Astrocyte (in vitro differentiated cells and primary cell): Measurements from ENCODE around the gene MRTFB. TPM values are rescaled to one million over a fixed set of nuclear protein-coding genes. Genes with fewer than 3 reads are reported as not detected.

Experiments
- DNase-seq: peaks from one replicate; pipeline ENCODE4 v3.0.0-alpha.2; 2010; ENCODE audit warnings: low read depth
- FAIRE-seq: peaks from 2 replicates; lab custom pipeline; 2011; peaks lifted over from hg19 to GRCh38; lab: Jason Lieb, UNC
- H2AFZ ChIP-seq: 2 replicates; pipeline ENCODE4 v1.6.0; 2012; ENCODE audit warnings: low read depth, low read length, inconsistent platforms
- H3K27ac ChIP-seq: 2 replicates; pipeline ENCODE4 v1.5.1; 2011; ENCODE audit warnings: low read depth, low read length, inconsistent platforms
- H3K27me3 ChIP-seq: 2 replicates; pipeline ENCODE4 v1.6.0; 2011; ENCODE audit warnings: low read length, inconsistent platforms; ENCODE audit not compliant: insufficient read depth
- H3K36me3 ChIP-seq: 2 replicates; pipeline ENCODE4 v1.5.1; 2011; ENCODE audit warnings: low read length, inconsistent platforms; ENCODE audit not compliant: insufficient read depth
- H3K4me1 ChIP-seq: 2 replicates; pipeline ENCODE4 v1.5.1; 2011; ENCODE audit warnings: low read length, inconsistent platforms; ENCODE audit not compliant: insufficient read depth
- H3K4me2 ChIP-seq: 2 replicates; pipeline ENCODE4 v1.6.0; 2012; ENCODE audit warnings: low read length, inconsistent platforms
- H3K4me3 ChIP-seq: 2 replicates; pipeline ENCODE4 v1.5.1; 2011; ENCODE audit warnings: low read depth, mild to moderate bottlenecking, low read length, inconsistent platforms; ENCODE audit not compliant: insufficient read depth
- H3K79me2 ChIP-seq: 2 replicates; pipeline ENCODE4 v1.6.0; 2012; ENCODE audit warnings: mild to moderate bottlenecking, low read length, inconsistent platforms; ENCODE audit not compliant: insufficient read depth
- H3K9ac ChIP-seq: 2 replicates; pipeline ENCODE4 v1.6.0; 2012; ENCODE audit warnings: mild to moderate bottlenecking, low read length, inconsistent platforms
- H3K9me3 ChIP-seq: 2 replicates; pipeline ENCODE4 v1.5.1; 2012; ENCODE audit warnings: low read depth, mild to moderate bottlenecking, low read length, inconsistent platforms; ENCODE audit not compliant: insufficient read depth
- H4K20me1 ChIP-seq: 2 replicates; pipeline ENCODE4 v1.6.0; 2012; ENCODE audit warnings: low read length, inconsistent platforms; ENCODE audit not compliant: insufficient read depth
- H3K27ac Mint-ChIP-seq: one replicate; pipeline ENCODE4 v1.8.0; 2021; ENCODE audit warnings: mild to moderate bottlenecking, mixed read lengths; ENCODE audit not compliant: unreplicated experiment
- H3K27me3 Mint-ChIP-seq: one replicate; pipeline ENCODE4 v1.8.0; 2021; ENCODE audit warnings: low read depth, mixed read lengths; ENCODE audit not compliant: unreplicated experiment
- H3K36me3 Mint-ChIP-seq: one replicate; pipeline ENCODE4 v1.8.0; 2021; ENCODE audit warnings: low read depth, mixed read lengths; ENCODE audit not compliant: unreplicated experiment
- H3K4me1 Mint-ChIP-seq: one replicate; pipeline ENCODE4 v1.8.0; 2021; ENCODE audit warnings: low read depth, mixed read lengths; ENCODE audit not compliant: unreplicated experiment
- H3K4me3 Mint-ChIP-seq: one replicate; pipeline ENCODE4 v1.8.0; 2021; ENCODE audit warnings: mild to moderate bottlenecking, moderate library complexity, mixed read lengths; ENCODE audit not compliant: unreplicated experiment
- H3K9me3 Mint-ChIP-seq: one replicate; pipeline ENCODE4 v1.8.0; 2021; ENCODE audit warnings: mild to moderate bottlenecking, mixed read lengths; ENCODE audit not compliant: unreplicated experiment
- EZH2 ChIP-seq: IDR thresholded peaks from 2 replicates; pipeline ENCODE4 v1.6.1; 2012; ENCODE audit warnings: mild to moderate bottlenecking, low read length, inconsistent platforms; ENCODE audit not compliant: insufficient read depth
- total RNA-seq: library from RNA; stranded (reverse); gene quantifications from 2 replicates; pipeline ENCODE4 v1.2.1, GENCODE V29; 2021
- TF ChIP-seq, protein P1 (sequence below): IDR thresholded peaks from 2 replicates; pipeline ENCODE4 v1.5.1; 2011; ENCODE audit warnings: low read depth, mild to moderate bottlenecking, inconsistent platforms, low read length, moderate library complexity; ENCODE audit not compliant: insufficient read depth

MRTFB gene
- total RNA-seq, 1 donor from 2014 or later = 32.5 TPM

- no peak for DNase-seq
- Histone ChIP-seq H2AFZ (no peak overlapping the region), H3K4me2 (no peak overlapping the region), H4K20me1 (no peaks in the 10 kb centered on the region), H3K4me3 (no peak overlapping the region), H3K27me3 (no peaks in the 10 kb centered on the region), H3K9ac (no peak overlapping the region), H3K36me3 (no peaks in the 10 kb centered on the region), H3K27ac (no peak overlapping the region), H3K79me2 (no peaks in the 10 kb centered on the region), H3K4me1 (no peaks in the 10 kb centered on the region), H3K9me3 (no peaks in the 10 kb centered on the region)
- TF ChIP-seq EZH2 = no peak
- TF ChIP-seq, protein P1, sequence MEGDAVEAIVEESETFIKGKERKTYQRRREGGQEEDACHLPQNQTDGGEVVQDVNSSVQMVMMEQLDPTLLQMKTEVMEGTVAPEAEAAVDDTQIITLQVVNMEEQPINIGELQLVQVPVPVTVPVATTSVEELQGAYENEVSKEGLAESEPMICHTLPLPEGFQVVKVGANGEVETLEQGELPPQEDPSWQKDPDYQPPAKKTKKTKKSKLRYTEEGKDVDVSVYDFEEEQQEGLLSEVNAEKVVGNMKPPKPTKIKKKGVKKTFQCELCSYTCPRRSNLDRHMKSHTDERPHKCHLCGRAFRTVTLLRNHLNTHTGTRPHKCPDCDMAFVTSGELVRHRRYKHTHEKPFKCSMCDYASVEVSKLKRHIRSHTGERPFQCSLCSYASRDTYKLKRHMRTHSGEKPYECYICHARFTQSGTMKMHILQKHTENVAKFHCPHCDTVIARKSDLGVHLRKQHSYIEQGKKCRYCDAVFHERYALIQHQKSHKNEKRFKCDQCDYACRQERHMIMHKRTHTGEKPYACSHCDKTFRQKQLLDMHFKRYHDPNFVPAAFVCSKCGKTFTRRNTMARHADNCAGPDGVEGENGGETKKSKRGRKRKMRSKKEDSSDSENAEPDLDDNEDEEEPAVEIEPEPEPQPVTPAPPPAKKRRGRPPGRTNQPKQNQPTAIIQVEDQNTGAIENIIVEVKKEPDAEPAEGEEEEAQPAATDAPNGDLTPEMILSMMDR = no peak
- no peak for FAIRE-seq
- Mint-ChIP-seq H3K27me3 (peaks cover 2% of the 10 kb centered on the region), H3K4me1 (no peaks in the 10 kb centered on the region), H3K36me3 (peaks cover 1% of the 10 kb centered on the region), H3K27ac (no peak overlapping the region), H3K9me3 (peaks cover 5% of the 10 kb centered on the region), H3K4me3 (no peak overlapping the region)
Measured at GRCh38 chr16:14037960-14038359, 33.2 kb upstream of the MRTFB start.

DNA sequence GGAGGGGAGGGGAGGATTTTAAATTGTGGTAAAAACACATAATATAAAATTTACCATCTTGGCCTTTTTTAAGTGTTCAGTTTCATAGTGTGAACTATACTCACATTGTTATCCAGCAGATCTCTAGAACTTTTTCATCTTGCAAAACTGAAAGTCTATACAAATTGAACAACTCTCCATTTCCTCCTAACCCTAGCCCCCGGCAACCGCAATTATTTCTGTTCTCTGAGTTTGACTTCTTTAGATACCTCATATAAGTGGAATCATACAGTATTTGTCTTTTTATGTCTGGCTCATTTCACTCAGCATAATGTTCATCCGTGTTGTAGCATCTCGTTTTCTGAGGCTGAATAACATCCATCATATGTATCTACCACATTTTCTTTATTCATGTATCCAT, 30.0 kb upstream of the MRTFB start:
- Mint-ChIP-seq H3K9me3 (peaks cover 5% of the 10 kb centered on the region), H3K36me3 (peaks cover 1% of the 10 kb centered on the region), H3K4me1 (no peaks in the 10 kb centered on the region), H3K27ac (no peak overlapping the region), H3K4me3 (no peak overlapping the region), H3K27me3 (peaks cover 4% of the 10 kb centered on the region)
- no peaks in the 10 kb centered on the region for H3K79me2 ChIP-seq
- no peak overlapping the region for H3K4me2 ChIP-seq
- H3K4me1 ChIP-seq = no peaks in the 10 kb centered on the region
- no peaks in the 10 kb centered on the region for H4K20me1 ChIP-seq
- H3K27ac ChIP-seq = no peak overlapping the region
- FAIRE-seq (no peak), DNase-seq (no peak)
- no peak overlapping the region for H3K4me3 ChIP-seq
- no peaks in the 10 kb centered on the region for H3K9me3 ChIP-seq
- H3K36me3 ChIP-seq = no peaks in the 10 kb centered on the region
- H3K27me3 ChIP-seq = no peaks in the 10 kb centered on the region
- TF ChIP-seq, protein P1 = no peak
- no peak for TF ChIP-seq EZH2
- H3K9ac ChIP-seq = no peak overlapping the region
- H2AFZ ChIP-seq = no peak overlapping the region

- H3K4me1 Mint-ChIP-seq = no peaks in the 10 kb centered on the region
- no peak overlapping the region for H3K27ac Mint-ChIP-seq
- Histone ChIP-seq H3K4me3 (no peak overlapping the region), H3K27ac (no peak overlapping the region), H2AFZ (no peak overlapping the region), H3K4me1 (no peaks in the 10 kb centered on the region), H3K36me3 (no peaks in the 10 kb centered on the region), H4K20me1 (no peaks in the 10 kb centered on the region), H3K4me2 (no peak overlapping the region), H3K79me2 (no peaks in the 10 kb centered on the region), H3K9me3 (no peaks in the 10 kb centered on the region), H3K9ac (no peak overlapping the region), H3K27me3 (no peaks in the 10 kb centered on the region)
- no peak overlapping the region for H3K4me3 Mint-ChIP-seq
- FAIRE-seq (no peak), DNase-seq (no peak)
- TF ChIP-seq EZH2 = no peak
- TF ChIP-seq, protein P1 = no peak
- peaks cover 1% of the 10 kb centered on the region for H3K36me3 Mint-ChIP-seq
- peaks cover 2% of the 10 kb centered on the region for H3K27me3 Mint-ChIP-seq
- H3K9me3 Mint-ChIP-seq = peaks cover 1% of the 10 kb centered on the region
Measured at GRCh38 chr16:14042706-14043105, 28.4 kb upstream of the MRTFB start.
